CD14-positive monocyte (primary cell): ENCODE results near the gene JAKMIP2. TPM values are rescaled to one million over a fixed set of nuclear protein-coding genes. Genes with fewer than 3 reads are reported as not detected.

Source experiments
- DNase-seq, 3 donors: peaks; one replicate each; pipeline ENCODE4 v3.0.0-alpha.2; 2011 to 2022
- H2AFZ ChIP-seq: 2 replicates; pipeline ENCODE4 v1.6.0; 2012; ENCODE audit warnings: mild to moderate bottlenecking, low read depth, low read length, inconsistent platforms; ENCODE audit not compliant: insufficient read depth, poor library complexity, severe bottlenecking
- H3K27ac ChIP-seq, 2 donors: 1 replicate in 1 of 2; 2 replicates in 1 of 2; pipeline ENCODE4 v1.5.1; 2012 to 2013; ENCODE audit warnings: low read length in 2 of 2, control low read depth in 1 of 2, inconsistent platforms in 1 of 2, low read depth in 1 of 2, mild to moderate bottlenecking in 1 of 2
- H3K27me3 ChIP-seq, 2 donors: one replicate each; pipeline versions ENCODE4 v1.6.0 to v1.6.1; 2011 to 2013; ENCODE audit warnings: low read length in 2 of 2; ENCODE audit not compliant: control insufficient read depth in 2 of 2, insufficient read depth in 2 of 2
- H3K36me3 ChIP-seq, 2 donors: replicated peaks in 1 of 2; 1 replicate in 1 of 2; 2 replicates in 1 of 2; pipeline versions ENCODE4 v1.5.1 to v1.6.1; 2012 to 2013; ENCODE audit warnings: low read length in 2 of 2, control low read depth in 1 of 2, inconsistent platforms in 1 of 2, mild to moderate bottlenecking in 1 of 2; ENCODE audit not compliant: insufficient read depth in 2 of 2, control insufficient read depth in 1 of 2
- H3K4me1 ChIP-seq, 2 donors: 1 replicate in 1 of 2; 2 replicates in 1 of 2; pipeline versions ENCODE4 v1.5.1 to v1.6.1; 2012 to 2013; ENCODE audit warnings: low read length in 2 of 2, control low read depth in 1 of 2, inconsistent platforms in 1 of 2, mild to moderate bottlenecking in 1 of 2, moderate library complexity in 1 of 2; ENCODE audit not compliant: insufficient read depth in 2 of 2, control insufficient read depth in 1 of 2
- H3K4me2 ChIP-seq: replicated peaks from 2 replicates; pipeline ENCODE3; 2012; ENCODE audit warnings: low read length, moderate library complexity, mild to moderate bottlenecking; ENCODE audit not compliant: poor library complexity, severe bottlenecking; ENCODE audit errors: extremely low read depth
- H3K4me3 ChIP-seq, 3 experiments: fragments of 200-600 bp in 1 of 3; sonication (generic) in 1 of 3; replicated peaks in 1 of 3; 1 replicate in 2 of 3; 2 replicates in 1 of 3; pipeline ENCODE4 v1.5.1; 2011 to 2013; ENCODE audit warnings: low read length in 3 of 3, mild to moderate bottlenecking in 3 of 3, control low read depth in 2 of 3, low read depth in 2 of 3, inconsistent platforms in 1 of 3, moderate library complexity in 1 of 3
- H3K79me2 ChIP-seq: 2 replicates; pipeline ENCODE4 v1.6.0; 2012; ENCODE audit warnings: mild to moderate bottlenecking, control low read depth, inconsistent platforms, low read length, moderate library complexity; ENCODE audit not compliant: insufficient read depth
- H3K9ac ChIP-seq: 2 replicates; pipeline ENCODE4 v1.6.0; 2017; ENCODE audit warnings: low read length, mild to moderate bottlenecking; ENCODE audit not compliant: insufficient read depth, poor library complexity, severe bottlenecking
- H3K9me3 ChIP-seq, 2 donors: replicated peaks in 1 of 2; 1 replicate in 1 of 2; 2 replicates in 1 of 2; pipeline versions ENCODE4 v1.5.1 to v1.6.1; 2012 to 2013; ENCODE audit warnings: low read length in 2 of 2, control low read depth in 1 of 2; ENCODE audit not compliant: control insufficient read depth in 1 of 2, insufficient read depth in 1 of 2
- H4K20me1 ChIP-seq: 2 replicates; pipeline ENCODE4 v1.6.0; 2012; ENCODE audit warnings: mild to moderate bottlenecking, low read length, control low read depth, moderate library complexity; ENCODE audit not compliant: insufficient read depth
- H3K27ac Mint-ChIP-seq, 7 donors: one replicate each; pipeline ENCODE4 v1.8.0; 2020; ENCODE audit warnings: mild to moderate bottlenecking in 7 of 7, mixed read lengths in 7 of 7, moderate library complexity in 6 of 7, inconsistent platforms in 2 of 7
- H3K27me3 Mint-ChIP-seq, 3 donors: one replicate each; pipeline ENCODE4 v1.8.0; 2021 to 2022; ENCODE audit warnings: low read depth in 3 of 3, mild to moderate bottlenecking in 3 of 3, mixed read lengths in 3 of 3, moderate library complexity in 3 of 3, inconsistent platforms in 1 of 3
- H3K36me3 Mint-ChIP-seq, 2 donors: one replicate each; pipeline ENCODE4 v1.8.0; 2020; ENCODE audit warnings: mixed read lengths in 2 of 2, inconsistent platforms in 1 of 2, mild to moderate bottlenecking in 1 of 2
- H3K4me1 Mint-ChIP-seq: one replicate; pipeline ENCODE4 v1.8.0; 2020; ENCODE audit warnings: mild to moderate bottlenecking, mixed read lengths
- H3K4me3 Mint-ChIP-seq, 2 donors: one replicate each; pipeline ENCODE4 v1.8.0; 2020; ENCODE audit warnings: mild to moderate bottlenecking in 2 of 2, mixed read lengths in 2 of 2, moderate library complexity in 1 of 2
- H3K9me3 Mint-ChIP-seq, 7 donors: one replicate each; pipeline ENCODE4 v1.8.0; 2020 to 2022; ENCODE audit warnings: mixed read lengths in 7 of 7, mild to moderate bottlenecking in 6 of 7, moderate library complexity in 6 of 7, inconsistent platforms in 2 of 7
- WGBS: methylation state at CpG from one replicate; pipeline ENCODE4 v1.1.5; 2013; ENCODE audit warnings: missing lambda C conversion rate; ENCODE audit not compliant: insufficient coverage; 5-methylcytosine and 5-hydroxymethylcytosine counted together
- intact Hi-C, 2 donors: fragments of 100-400 bp; cut with micrococcal nuclease; formaldehyde crosslinking; loops; one replicate each; pipeline versions ENCODE4 v1.15.0 to v1.15.1; 2023
- polyA plus RNA-seq, 3 donors: library from polyadenylated mRNA; depleted of rRNA in 1 of 3; unstranded in 2 of 3; stranded (reverse) in 1 of 3; fragments of 300-500 nt in 2 of 3; fragments of >200 nt in 1 of 3; fragmentation: Illumina TruSeq in 2 of 3; gene quantifications; 1 replicate in 2 of 3; 2 replicates in 1 of 3; pipeline ENCODE4 v1.2.3, GENCODE V29; 2012 to 2021
- TF ChIP-seq, protein P1 (sequence below): fragments of 200-600 bp; IDR thresholded peaks from one replicate; pipeline ENCODE4 v1.8.0; 2022; ENCODE audit warnings: antibody characterized with exemption, mild to moderate bottlenecking

JAKMIP2 gene
- polyA plus RNA-seq, 3 donors = 0.02 TPM; not detected in 2

- H3K4me3 ChIP-seq = no peak overlapping the region
- H3K36me3 Mint-ChIP-seq = no peaks in the 10 kb centered on the region
- no peak overlapping the region for H3K9ac ChIP-seq
- H3K4me2 ChIP-seq = no peak overlapping the region
- H3K9me3 ChIP-seq = no peaks in the 10 kb centered on the region
- H3K9me3 Mint-ChIP-seq = peaks cover 0 to 4% (median 0%) of the 10 kb centered on the region in 7 donors
- 89% methylated on average over 1 of the region's 3 CpGs for WGBS
- H2AFZ ChIP-seq = no peak overlapping the region
- DNase-seq = no peak
- no peaks in the 10 kb centered on the region for H3K36me3 ChIP-seq
- no peaks in the 10 kb centered on the region for H3K27me3 Mint-ChIP-seq
- no peaks in the 10 kb centered on the region for H3K27me3 ChIP-seq
- H3K27ac Mint-ChIP-seq = peak overlapping the region in 1 of 7 donors; percentile 27
- no peaks in the 10 kb centered on the region for H4K20me1 ChIP-seq
- H3K4me1 Mint-ChIP-seq = no peaks in the 10 kb centered on the region
- TF ChIP-seq, protein P1, sequence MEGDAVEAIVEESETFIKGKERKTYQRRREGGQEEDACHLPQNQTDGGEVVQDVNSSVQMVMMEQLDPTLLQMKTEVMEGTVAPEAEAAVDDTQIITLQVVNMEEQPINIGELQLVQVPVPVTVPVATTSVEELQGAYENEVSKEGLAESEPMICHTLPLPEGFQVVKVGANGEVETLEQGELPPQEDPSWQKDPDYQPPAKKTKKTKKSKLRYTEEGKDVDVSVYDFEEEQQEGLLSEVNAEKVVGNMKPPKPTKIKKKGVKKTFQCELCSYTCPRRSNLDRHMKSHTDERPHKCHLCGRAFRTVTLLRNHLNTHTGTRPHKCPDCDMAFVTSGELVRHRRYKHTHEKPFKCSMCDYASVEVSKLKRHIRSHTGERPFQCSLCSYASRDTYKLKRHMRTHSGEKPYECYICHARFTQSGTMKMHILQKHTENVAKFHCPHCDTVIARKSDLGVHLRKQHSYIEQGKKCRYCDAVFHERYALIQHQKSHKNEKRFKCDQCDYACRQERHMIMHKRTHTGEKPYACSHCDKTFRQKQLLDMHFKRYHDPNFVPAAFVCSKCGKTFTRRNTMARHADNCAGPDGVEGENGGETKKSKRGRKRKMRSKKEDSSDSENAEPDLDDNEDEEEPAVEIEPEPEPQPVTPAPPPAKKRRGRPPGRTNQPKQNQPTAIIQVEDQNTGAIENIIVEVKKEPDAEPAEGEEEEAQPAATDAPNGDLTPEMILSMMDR = no peak
- H3K4me1 ChIP-seq = no peaks in the 10 kb centered on the region
- H3K79me2 ChIP-seq = no peaks in the 10 kb centered on the region
- H3K4me3 Mint-ChIP-seq = no peak overlapping the region
- intact Hi-C loops = no loop called here
- no peak overlapping the region for H3K27ac ChIP-seq
Measured at GRCh38 chr5:147752666-147753290, 29.8 kb downstream of the JAKMIP2 start.

DNA sequence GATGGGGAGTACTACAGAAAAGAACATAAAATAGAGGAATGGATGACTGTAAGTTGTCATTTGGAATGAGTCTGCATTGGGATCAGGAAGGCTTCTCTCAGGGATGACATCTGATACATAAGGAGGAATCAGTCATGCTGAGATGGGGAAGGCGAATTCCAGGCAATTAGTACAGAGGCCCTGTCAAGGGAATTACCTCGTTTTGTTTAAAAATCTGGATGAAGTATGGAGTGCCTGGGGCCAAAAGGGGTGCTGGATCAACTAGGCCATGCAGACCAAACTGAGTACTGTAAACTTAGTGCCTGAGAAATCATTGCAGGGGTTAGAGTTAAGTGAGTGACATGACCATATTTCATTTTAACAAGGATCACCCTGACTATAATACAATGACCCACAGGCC is 30.5 kb downstream of the JAKMIP2 start:
- intact Hi-C loops = no loop called here
- Histone ChIP-seq H3K27ac (no peak overlapping the region), H3K9me3 (no peaks in the 10 kb centered on the region), H2AFZ (no peak overlapping the region), H3K9ac (no peak overlapping the region), H4K20me1 (no peaks in the 10 kb centered on the region), H3K27me3 (no peaks in the 10 kb centered on the region), H3K4me1 (no peaks in the 10 kb centered on the region), H3K4me2 (no peak overlapping the region), H3K36me3 (no peaks in the 10 kb centered on the region), H3K79me2 (no peaks in the 10 kb centered on the region), H3K4me3 (no peak overlapping the region)
- no peak overlapping the region for H3K27ac Mint-ChIP-seq
- no peaks in the 10 kb centered on the region for H3K27me3 Mint-ChIP-seq
- no peaks in the 10 kb centered on the region for H3K36me3 Mint-ChIP-seq
- no peak for DNase-seq
- peaks cover 0 to 4% (median 0%) of the 10 kb centered on the region in 7 donors for H3K9me3 Mint-ChIP-seq
- TF ChIP-seq, protein P1 = no peak
- no peaks in the 10 kb centered on the region for H3K4me1 Mint-ChIP-seq
- no peak overlapping the region for H3K4me3 Mint-ChIP-seq
- WGBS = 100% methylated on average over 2 of the region's 2 CpGs
